Neural cell (in vitro differentiated cells): Measurements from ENCODE around the gene ZDHHC5.

ENCODE experiments used
- POLR2AphosphoS5 ChIP-seq: IDR thresholded peaks from 2 replicates; pipeline ENCODE4 v1.6.1; 2012
- RAD21 ChIP-seq: fragments of 450-650 bp; conservative IDR thresholded peaks from 2 replicates; pipeline ENCODE4 v1.6.1; 2014; ENCODE audit warnings: antibody characterized with exemption, mild to moderate bottlenecking, moderate library complexity
- TF ChIP-seq, protein P1 (sequence below): fragments of 450-650 bp; IDR thresholded peaks from 2 replicates; pipeline ENCODE4 v1.5.1; 2014; ENCODE audit warnings: antibody characterized with exemption, mild to moderate bottlenecking, moderate library complexity; ENCODE audit not compliant: poor library complexity, severe bottlenecking

DNA sequence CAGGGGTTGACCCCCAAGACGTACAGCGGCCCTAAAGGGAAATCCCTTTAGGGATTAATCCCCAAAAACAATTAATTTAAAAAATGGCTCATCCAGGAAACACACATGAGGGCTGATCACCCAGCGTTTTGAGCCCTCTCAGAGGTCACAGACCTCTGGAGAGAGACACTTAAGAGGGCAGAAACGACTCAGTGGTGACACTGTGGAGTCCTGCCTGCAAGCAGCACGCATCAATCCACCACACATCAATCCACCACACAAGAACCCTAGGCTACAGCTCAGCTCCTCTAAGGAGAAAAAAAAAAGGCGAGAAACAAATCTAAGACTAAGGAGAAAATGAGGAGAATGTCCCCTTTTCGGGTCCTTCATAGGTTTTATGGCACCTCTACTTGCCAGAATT is 60.9 kb downstream of the ZDHHC5 start:
- TF ChIP-seq, protein P1, sequence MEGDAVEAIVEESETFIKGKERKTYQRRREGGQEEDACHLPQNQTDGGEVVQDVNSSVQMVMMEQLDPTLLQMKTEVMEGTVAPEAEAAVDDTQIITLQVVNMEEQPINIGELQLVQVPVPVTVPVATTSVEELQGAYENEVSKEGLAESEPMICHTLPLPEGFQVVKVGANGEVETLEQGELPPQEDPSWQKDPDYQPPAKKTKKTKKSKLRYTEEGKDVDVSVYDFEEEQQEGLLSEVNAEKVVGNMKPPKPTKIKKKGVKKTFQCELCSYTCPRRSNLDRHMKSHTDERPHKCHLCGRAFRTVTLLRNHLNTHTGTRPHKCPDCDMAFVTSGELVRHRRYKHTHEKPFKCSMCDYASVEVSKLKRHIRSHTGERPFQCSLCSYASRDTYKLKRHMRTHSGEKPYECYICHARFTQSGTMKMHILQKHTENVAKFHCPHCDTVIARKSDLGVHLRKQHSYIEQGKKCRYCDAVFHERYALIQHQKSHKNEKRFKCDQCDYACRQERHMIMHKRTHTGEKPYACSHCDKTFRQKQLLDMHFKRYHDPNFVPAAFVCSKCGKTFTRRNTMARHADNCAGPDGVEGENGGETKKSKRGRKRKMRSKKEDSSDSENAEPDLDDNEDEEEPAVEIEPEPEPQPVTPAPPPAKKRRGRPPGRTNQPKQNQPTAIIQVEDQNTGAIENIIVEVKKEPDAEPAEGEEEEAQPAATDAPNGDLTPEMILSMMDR: no peak
- TF ChIP-seq POLR2AphosphoS5 (no peak), RAD21 (no peak)
